Activated naive CD4-positive, alpha-beta T cell treated with Interleukin-2 at 50 U/mL for 16 hours (primary cell): Measurements from ENCODE around the gene POMGNT2.
A peak's percentile ranks its signal among the peaks of the same experiment; 100 is the strongest.

Experiments used
- DNase-seq: peaks from one replicate; pipeline ENCODE4 v3.0.0-alpha.2; 2020

POMGNT2 gene

GRCh38 chr3:43105596-43106292, at the start of gene POMGNT2:
TSS of gene POMGNT2 (minus strand) at chr3:43106079. CDS start at chr3:43081431, 24,648 bp downstream.
- DNase-seq = peak; percentile 88

GRCh38 chr3:43154980-43155379, 49.1 kb upstream of the POMGNT2 start:
- no peak for DNase-seq

GRCh38 chr3:43153216-43154083, 47.6 kb upstream of the POMGNT2 start:
- DNase-seq = no peak

- no peak for DNase-seq
These were observed 46.8 kb upstream of the POMGNT2 start for GRCh38 chr3:43152649-43153048.

- no peak for DNase-seq
These were observed 42.2 kb upstream of the POMGNT2 start for GRCh38 chr3:43148033-43148432.

- no peak for DNase-seq
These were observed 40.7 kb upstream of the POMGNT2 start for GRCh38 chr3:43146599-43146998.

GRCh38 chr3:43144761-43145490, 39.0 kb upstream of the POMGNT2 start:
- no peak for DNase-seq

- no peak for DNase-seq
These were observed 36.6 kb upstream of the POMGNT2 start for GRCh38 chr3:43142472-43142871.

GRCh38 chr3:43138488-43139231, 32.8 kb upstream of the POMGNT2 start:
- no peak for DNase-seq

GRCh38 chr3:43132870-43133636, 27.2 kb upstream of the POMGNT2 start:
- no peak for DNase-seq

GRCh38 chr3:43132193-43132592, 26.3 kb upstream of the POMGNT2 start:
- DNase-seq = no peak

GRCh38 chr3:43128464-43128863, 22.6 kb upstream of the POMGNT2 start:
- DNase-seq = no peak

GRCh38 chr3:43126536-43126935, 20.7 kb upstream of the POMGNT2 start:
- no peak for DNase-seq

GRCh38 chr3:43123895-43124294, 18.0 kb upstream of the POMGNT2 start:
- DNase-seq = no peak

- no peak for DNase-seq
These were observed 15.1 kb upstream of the POMGNT2 start for GRCh38 chr3:43120937-43121336.

GRCh38 chr3:43117257-43117656, 11.4 kb upstream of the POMGNT2 start:
- no peak for DNase-seq

GRCh38 chr3:43113671-43114070, 7.8 kb upstream of the POMGNT2 start:
- DNase-seq = no peak

- no peak for DNase-seq
These were observed 382 bp upstream of the POMGNT2 start for GRCh38 chr3:43106293-43106628.

GRCh38 chr3:43104660-43105595, 951 bp downstream of the POMGNT2 start:
- DNase-seq = peak; percentile 20

- no peak for DNase-seq
These were observed 1.8 kb downstream of the POMGNT2 start for GRCh38 chr3:43104039-43104438.
